Effector memory CD4-positive, alpha-beta T cell (primary cell): ENCODE results near the gene DENND1A.

Experiments used
- DNase-seq, 3 donors: peaks; one replicate each; pipeline ENCODE4 v3.0.0-alpha.2; 2020
- H3K27ac ChIP-seq: 2 replicates; pipeline ENCODE4 v1.7.0; 2013; ENCODE audit warnings: mild to moderate bottlenecking, low read length, moderate library complexity; ENCODE audit not compliant: insufficient read depth, poor library complexity, severe bottlenecking
- H3K27me3 ChIP-seq: replicated peaks from 2 replicates; pipeline ENCODE4 v1.7.0; 2013; ENCODE audit warnings: mild to moderate bottlenecking, low read length; ENCODE audit not compliant: insufficient read depth, control insufficient read depth, poor library complexity, severe bottlenecking
- H3K36me3 ChIP-seq: 2 replicates; pipeline ENCODE4 v1.7.0; 2013; ENCODE audit warnings: mild to moderate bottlenecking, low read length, moderate library complexity; ENCODE audit not compliant: control insufficient read depth, insufficient read depth
- H3K4me1 ChIP-seq: 2 replicates; pipeline ENCODE4 v1.7.0; 2013; ENCODE audit warnings: low read length, mild to moderate bottlenecking; ENCODE audit not compliant: control insufficient read depth, insufficient read depth, poor library complexity, severe bottlenecking
- H3K4me3 ChIP-seq: 2 replicates; pipeline ENCODE4 v1.7.0; 2013; ENCODE audit warnings: low read length, low read depth, mild to moderate bottlenecking; ENCODE audit not compliant: insufficient read depth, poor library complexity, severe bottlenecking
- H3K9me3 ChIP-seq: 2 replicates; pipeline ENCODE4 v1.7.0; 2013; ENCODE audit warnings: mild to moderate bottlenecking, low read length, moderate library complexity; ENCODE audit not compliant: control insufficient read depth

The DENND1A gene

GRCh38 chr9:123659358-123659757, 270.6 kb downstream of the DENND1A start:
- Histone ChIP-seq H3K4me1 (no peaks in the 10 kb centered on the region), H3K36me3 (peaks cover 9% of the 10 kb centered on the region), H3K4me3 (no peak overlapping the region), H3K27me3 (no peaks in the 10 kb centered on the region), H3K27ac (no peak overlapping the region), H3K9me3 (no peaks in the 10 kb centered on the region)
- no peak for DNase-seq

- no peak for DNase-seq
- no peaks in the 10 kb centered on the region for H3K4me1 ChIP-seq
- no peak overlapping the region for H3K4me3 ChIP-seq
These were observed 271.1 kb downstream of the DENND1A start for GRCh38 chr9:123658792-123659191.

GRCh38 chr9:123657941-123658340, 272.0 kb downstream of the DENND1A start:
- Histone ChIP-seq H3K4me3 (no peak overlapping the region), H3K27ac (no peak overlapping the region), H3K27me3 (no peaks in the 10 kb centered on the region), H3K9me3 (no peaks in the 10 kb centered on the region), H3K36me3 (peaks cover 9% of the 10 kb centered on the region), H3K4me1 (no peaks in the 10 kb centered on the region)
- DNase-seq: no peak

More at GRCh38 chr9:123658792-123659191, 271.1 kb downstream of the DENND1A start:
- no peaks in the 10 kb centered on the region for H3K27me3 ChIP-seq
- no peak overlapping the region for H3K27ac ChIP-seq
- H3K36me3 ChIP-seq: peaks cover 9% of the 10 kb centered on the region
- no peaks in the 10 kb centered on the region for H3K9me3 ChIP-seq

GRCh38 chr9:123657099-123657498, 272.8 kb downstream of the DENND1A start:
- Histone ChIP-seq H3K4me1 (no peaks in the 10 kb centered on the region), H3K27me3 (no peaks in the 10 kb centered on the region)
- DNase-seq: no peak

GRCh38 chr9:123656565-123656964, 273.4 kb downstream of the DENND1A start:
- H3K4me1 ChIP-seq: no peaks in the 10 kb centered on the region
- no peak overlapping the region for H3K27ac ChIP-seq
- no peak for DNase-seq

More at GRCh38 chr9:123657099-123657498, 272.8 kb downstream of the DENND1A start:
- Histone ChIP-seq H3K27ac (no peak overlapping the region), H3K4me3 (no peak overlapping the region), H3K9me3 (no peaks in the 10 kb centered on the region), H3K36me3 (peaks cover 4% of the 10 kb centered on the region)

GRCh38 chr9:123655681-123656423, 274.1 kb downstream of the DENND1A start:
- no peaks in the 10 kb centered on the region for H3K36me3 ChIP-seq
- no peak for DNase-seq
- H3K4me1 ChIP-seq: no peaks in the 10 kb centered on the region
- no peaks in the 10 kb centered on the region for H3K9me3 ChIP-seq
- H3K4me3 ChIP-seq: no peak overlapping the region
- H3K27me3 ChIP-seq: no peaks in the 10 kb centered on the region
- H3K27ac ChIP-seq: no peak overlapping the region

More at GRCh38 chr9:123656565-123656964, 273.4 kb downstream of the DENND1A start:
- Histone ChIP-seq H3K4me3 (no peak overlapping the region), H3K9me3 (no peaks in the 10 kb centered on the region), H3K36me3 (no peaks in the 10 kb centered on the region), H3K27me3 (no peaks in the 10 kb centered on the region)

- no peak for DNase-seq
- Histone ChIP-seq H3K27me3 (no peaks in the 10 kb centered on the region), H3K4me3 (no peak overlapping the region), H3K36me3 (no peaks in the 10 kb centered on the region), H3K9me3 (no peaks in the 10 kb centered on the region), H3K27ac (no peak overlapping the region), H3K4me1 (no peaks in the 10 kb centered on the region)
These were observed 274.8 kb downstream of the DENND1A start for GRCh38 chr9:123654994-123655637.

- Histone ChIP-seq H3K4me1 (no peaks in the 10 kb centered on the region), H3K9me3 (no peaks in the 10 kb centered on the region), H3K36me3 (no peaks in the 10 kb centered on the region), H3K4me3 (no peak overlapping the region), H3K27me3 (no peaks in the 10 kb centered on the region), H3K27ac (no peak overlapping the region)
- DNase-seq: no peak
These were observed 275.5 kb downstream of the DENND1A start for GRCh38 chr9:123654218-123654993.

- Histone ChIP-seq H3K9me3 (no peaks in the 10 kb centered on the region), H3K4me1 (no peaks in the 10 kb centered on the region), H3K36me3 (no peaks in the 10 kb centered on the region), H3K27me3 (no peaks in the 10 kb centered on the region), H3K4me3 (no peak overlapping the region), H3K27ac (no peak overlapping the region)
- no peak for DNase-seq
These were observed 277.5 kb downstream of the DENND1A start for GRCh38 chr9:123652416-123652815.

GRCh38 chr9:123651871-123652270, 278.1 kb downstream of the DENND1A start:
- no peaks in the 10 kb centered on the region for H3K9me3 ChIP-seq
- no peaks in the 10 kb centered on the region for H3K4me1 ChIP-seq
- no peak for DNase-seq
- H3K36me3 ChIP-seq: no peaks in the 10 kb centered on the region
- H3K4me3 ChIP-seq: no peak overlapping the region
- H3K27ac ChIP-seq: no peak overlapping the region
- H3K27me3 ChIP-seq: no peaks in the 10 kb centered on the region
